GM19043 (cell line): ENCODE measurements around the gene PCK1.
"Not testable (repeated sequence)": the region's sequence is repeated elsewhere in the genome, so short reads cannot be mapped to it uniquely, and the experiment has no call there.

ENCODE experiments used
- ATAC-seq: cut with Tn5 transposase; IDR thresholded peaks from one replicate; pipeline ENCODE4 v1.9.1; 2021; ENCODE audit warnings: low read depth; ENCODE audit not compliant: unreplicated experiment

The PCK1 gene

GRCh38 chr20:57560554-57561355, at the start of gene PCK1:
Gene PCK1 (plus strand): TSS chr20:57561110. CDS start chr20:57561412, 302 bp downstream.
- no peak for ATAC-seq

GRCh38 chr20:57511709-57512108, 49.2 kb upstream of the PCK1 start:
- ATAC-seq, result not testable (repeated sequence)

GRCh38 chr20:57512432-57512831, 48.5 kb upstream of the PCK1 start:
- no peak for ATAC-seq

- no peak for ATAC-seq
These were observed 47.7 kb upstream of the PCK1 start for GRCh38 chr20:57513199-57513598.

GRCh38 chr20:57514273-57514751, 46.6 kb upstream of the PCK1 start:
- no peak for ATAC-seq

GRCh38 chr20:57517904-57518303, 43.0 kb upstream of the PCK1 start:
- no peak for ATAC-seq

- no peak for ATAC-seq
These were observed 38.4 kb upstream of the PCK1 start for GRCh38 chr20:57522380-57523140.

GRCh38 chr20:57523782-57524181, 37.1 kb upstream of the PCK1 start:
- no peak for ATAC-seq

- ATAC-seq, result no peak
These were observed 36.3 kb upstream of the PCK1 start, which contains the start of gene CTCFL for GRCh38 chr20:57524511-57525176. Gene CTCFL (minus strand): TSS chr20:57525140. CDS start chr20:57524205, 935 bp downstream.

- ATAC-seq, result no peak
These were observed 35.4 kb upstream of the PCK1 start for GRCh38 chr20:57525328-57526086.

- ATAC-seq, result no peak
These were observed 34.6 kb upstream of the PCK1 start for GRCh38 chr20:57526087-57526884.

GRCh38 chr20:57526885-57527460, 33.9 kb upstream of the PCK1 start:
- ATAC-seq, result no peak

GRCh38 chr20:57527728-57528127, 33.2 kb upstream of the PCK1 start:
- ATAC-seq, result no peak

- no peak for ATAC-seq
These were observed 32.8 kb upstream of the PCK1 start for GRCh38 chr20:57528148-57528547.

GRCh38 chr20:57529160-57529585, 31.7 kb upstream of the PCK1 start:
- no peak for ATAC-seq

- ATAC-seq, result no peak
These were observed 31.1 kb upstream of the PCK1 start for GRCh38 chr20:57529810-57530209.

GRCh38 chr20:57530327-57530981, 30.5 kb upstream of the PCK1 start:
- ATAC-seq, result no peak

GRCh38 chr20:57532104-57532503, 28.8 kb upstream of the PCK1 start:
- no peak for ATAC-seq

GRCh38 chr20:57535297-57535696, 25.6 kb upstream of the PCK1 start:
- no peak for ATAC-seq
